Stomach (tissue), 9 donors: ENCODE measurements around the gene CA14. TPM values are rescaled to one million over a fixed set of nuclear protein-coding genes. Genes with fewer than 3 reads are reported as not detected.

ENCODE experiments used
- DNase-seq, 2 donors: peaks; one replicate each; pipeline versions ENCODE4 v3.0.0 to v3.0.0-alpha.2; 2013 to 2019
- H3K27ac ChIP-seq, 5 donors: fragments of 200-600 bp in 4 of 5; sonication (generic) in 4 of 5; one replicate each; pipeline ENCODE4 v1.5.1; 2013 to 2019; ENCODE audit warnings: mild to moderate bottlenecking in 1 of 5, moderate library complexity in 1 of 5
- H3K27me3 ChIP-seq, 3 donors: fragments of 200-600 bp; sonication (generic); one replicate each; pipeline ENCODE4 v1.5.1; 2017 to 2019; ENCODE audit warnings: mixed run types in 1 of 3
- H3K36me3 ChIP-seq, 4 donors: fragments of 200-600 bp; sonication (generic); 1 replicate in 3 of 4; 2 replicates in 1 of 4; pipeline ENCODE4 v1.5.1; 2016 to 2019
- H3K4me1 ChIP-seq, 4 donors: fragments of 200-600 bp; sonication (generic); one replicate each; pipeline ENCODE4 v1.5.1; 2016 to 2019
- H3K4me3 ChIP-seq, 4 donors: fragments of 200-600 bp; sonication (generic) in 3 of 4; one replicate each; pipeline ENCODE4 v1.5.1; 2016 to 2019; ENCODE audit warnings: mild to moderate bottlenecking in 1 of 4
- H3K9me3 ChIP-seq, 4 donors: fragments of 200-600 bp; sonication (generic); one replicate each; pipeline ENCODE4 v1.5.1; 2016 to 2019
- EP300 ChIP-seq: sonication (generic); formaldehyde crosslinking; IDR thresholded peaks from one replicate; pipeline ENCODE4 v1.6.1; 2017; ENCODE audit warnings: antibody characterized with exemption
- POLR2A ChIP-seq, 4 donors: fragments of 450-650 bp; IDR thresholded peaks; one replicate each; pipeline ENCODE4 v1.6.1; 2016; ENCODE audit warnings: antibody characterized with exemption in 4 of 4, control low read depth in 2 of 4, mild to moderate bottlenecking in 1 of 4, moderate library complexity in 1 of 4
- POLR2AphosphoS5 ChIP-seq, 3 donors: sonication (generic); formaldehyde crosslinking; IDR thresholded peaks; one replicate each; pipeline ENCODE4 v1.6.1; 2016; ENCODE audit warnings: antibody characterized with exemption in 3 of 3
- WGBS, 5 donors: extraction: QIAGEN DNeasy Blood & Tissue Kit in 3 of 5; methylation state at CpG; one replicate each; pipeline versions ENCODE4 v1.1.5 to v1.1.7; 2013 to 2018; 5-methylcytosine and 5-hydroxymethylcytosine counted together
- intact Hi-C: fragments of 100-400 bp; cut with DNase I; formaldehyde crosslinking; loops from one replicate; pipeline ENCODE4 v1.15.1; 2023; ENCODE audit warnings: low total_unique reads
- polyA plus RNA-seq, 3 donors: library from polyadenylated mRNA; stranded (reverse); fragments of 200-250 nt; gene quantifications; one replicate each; pipeline ENCODE4 v1.2.3, GENCODE V29; 2013
- total RNA-seq, 5 donors: library from RNA; depleted of rRNA; stranded (reverse); fragments of >200 nt; gene quantifications; one replicate each; pipeline versions ENCODE4 v1.1.0 to v1.2.3, GENCODE V29; 2014 to 2016
- TF ChIP-seq, protein P1 (sequence below), 7 experiments: fragments of 450-650 bp in 4 of 7; fragments of 200-600 bp in 3 of 7; sonication (generic) in 3 of 7; IDR thresholded peaks; one replicate each; pipeline ENCODE4 v1.5.1; 2016 to 2019; ENCODE audit warnings: antibody characterized with exemption in 7 of 7, control low read depth in 2 of 7, mild to moderate bottlenecking in 1 of 7
- donor health status: healthy with polysubstance abuse.
- donor health status: Bipolar disorder and iron deficiency.
- donor health status: healthy.

Gene CA14
- total and polyA plus RNA-seq, 8 donors, result 0.68 to 1.4 (median 1.1) TPM; not detected in 4

DNA sequence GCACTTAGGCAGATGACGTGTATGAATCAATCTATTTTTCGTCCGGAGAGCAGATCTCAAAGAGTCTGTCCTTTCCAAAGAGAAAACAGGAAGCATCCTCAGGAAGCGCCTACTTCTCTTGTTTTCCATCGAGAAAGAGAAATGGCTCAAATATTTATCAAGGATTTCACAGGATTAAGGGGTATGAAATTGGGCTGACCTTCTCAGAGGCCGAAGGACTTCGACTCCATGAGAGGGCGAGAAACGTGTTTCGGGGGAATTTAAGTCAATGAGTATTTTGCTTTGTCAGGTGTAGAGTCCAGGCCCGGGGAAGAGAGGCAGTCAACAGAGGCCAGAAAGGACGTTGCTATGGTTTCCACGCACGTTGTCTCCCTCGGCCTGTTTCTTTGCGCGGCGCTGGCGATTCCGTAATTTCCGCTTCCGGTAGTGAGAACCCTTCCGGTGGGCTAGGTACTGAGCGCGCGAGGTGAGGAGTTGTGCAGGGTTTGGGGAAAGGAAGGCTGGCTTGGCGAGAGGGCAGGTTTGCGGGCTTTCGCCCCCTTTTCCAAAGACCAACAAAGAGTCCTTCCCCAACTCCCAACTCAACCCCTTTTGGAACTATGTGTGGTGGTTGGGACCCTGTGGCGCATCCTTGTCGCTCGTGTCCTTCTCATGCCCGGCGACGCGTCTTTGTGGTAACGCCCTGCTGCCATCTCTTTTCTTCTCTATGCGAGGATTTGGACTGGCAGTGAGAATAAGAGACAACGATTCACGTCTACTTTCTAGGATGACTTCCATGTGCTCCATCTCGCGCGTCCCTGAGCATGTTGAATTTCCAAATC, 36.1 kb downstream of the CA14 start, which contains the start of gene MRPS21:
MRPS21 (plus strand) TSS at position 429 of the 821 bp plus-strand sequence. CDS start 506 bp downstream, outside the sequence.
- TF ChIP-seq POLR2A (IDR thresholded peaks at IDR 0.05) (peak in 2 of 4 donors; percentile 28 to 56), EP300 (peak; percentile 27), POLR2AphosphoS5 (IDR thresholded peaks at IDR 0.05) (peak; percentile 86 to 94 (median 94))
- TF ChIP-seq, protein P1, sequence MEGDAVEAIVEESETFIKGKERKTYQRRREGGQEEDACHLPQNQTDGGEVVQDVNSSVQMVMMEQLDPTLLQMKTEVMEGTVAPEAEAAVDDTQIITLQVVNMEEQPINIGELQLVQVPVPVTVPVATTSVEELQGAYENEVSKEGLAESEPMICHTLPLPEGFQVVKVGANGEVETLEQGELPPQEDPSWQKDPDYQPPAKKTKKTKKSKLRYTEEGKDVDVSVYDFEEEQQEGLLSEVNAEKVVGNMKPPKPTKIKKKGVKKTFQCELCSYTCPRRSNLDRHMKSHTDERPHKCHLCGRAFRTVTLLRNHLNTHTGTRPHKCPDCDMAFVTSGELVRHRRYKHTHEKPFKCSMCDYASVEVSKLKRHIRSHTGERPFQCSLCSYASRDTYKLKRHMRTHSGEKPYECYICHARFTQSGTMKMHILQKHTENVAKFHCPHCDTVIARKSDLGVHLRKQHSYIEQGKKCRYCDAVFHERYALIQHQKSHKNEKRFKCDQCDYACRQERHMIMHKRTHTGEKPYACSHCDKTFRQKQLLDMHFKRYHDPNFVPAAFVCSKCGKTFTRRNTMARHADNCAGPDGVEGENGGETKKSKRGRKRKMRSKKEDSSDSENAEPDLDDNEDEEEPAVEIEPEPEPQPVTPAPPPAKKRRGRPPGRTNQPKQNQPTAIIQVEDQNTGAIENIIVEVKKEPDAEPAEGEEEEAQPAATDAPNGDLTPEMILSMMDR (IDR thresholded peaks at IDR 0.05), result no peak
- Histone ChIP-seq H3K4me3 (peak within 1 kb of the TSS; percentile 66 to 83 (median 70)), H3K4me1 (peaks cover 13 to 26% (median 24%) of the 10 kb centered on the region in 4 donors), H3K36me3 (peaks cover 19 to 39% (median 35%) of the 10 kb centered on the region in 4 donors), H3K27ac (peak within 1 kb of the TSS; percentile 55 to 86 (median 83)), H3K27me3 (no peaks in the 10 kb centered on the region), H3K9me3 (no peaks in the 10 kb centered on the region)
- DNase-seq, result peak; percentile 86 to 98
- WGBS, 5 donors, result 5 to 9% (median 5%) methylated on average over 42 to 43 of the region's 43 CpGs
- intact Hi-C loops, result no loop called here

DNA sequence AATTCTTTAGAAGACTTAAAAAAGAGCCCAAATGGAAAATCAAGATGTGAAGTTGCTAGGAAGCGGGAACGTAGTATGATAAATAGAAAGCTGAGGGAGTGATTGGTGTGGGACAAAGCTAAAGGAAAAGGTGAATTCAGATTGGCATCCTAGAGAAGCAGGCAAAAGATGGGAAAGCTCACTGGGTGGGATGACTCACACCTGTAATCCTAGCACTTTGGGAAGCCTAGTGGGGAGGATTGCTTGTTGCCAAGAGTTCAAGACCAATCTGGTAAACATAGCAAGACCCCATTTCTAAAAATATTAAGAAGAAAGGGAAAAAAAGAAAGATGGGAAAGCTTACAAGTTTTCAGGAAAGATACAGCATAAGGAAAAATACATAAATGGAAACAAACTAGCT, 37.9 kb downstream of the CA14 start:
- H3K36me3 ChIP-seq, result peaks cover 19 to 58% (median 53%) of the 10 kb centered on the region in 4 donors
- intact Hi-C loops, result no loop called here
- no peak for DNase-seq
- H3K27me3 ChIP-seq, result no peaks in the 10 kb centered on the region
- H3K27ac ChIP-seq, result no peak overlapping the region
- 96 to 100% (median 100%) methylated on average over 2 of the region's 2 CpGs for WGBS, 5 donors
- no peak overlapping the region for H3K4me3 ChIP-seq
- peaks cover 13 to 26% (median 24%) of the 10 kb centered on the region in 4 donors for H3K4me1 ChIP-seq
- TF ChIP-seq POLR2AphosphoS5 (IDR thresholded peaks at IDR 0.05), result no peak
- TF ChIP-seq, protein P1 (IDR thresholded peaks at IDR 0.05), result no peak
- H3K9me3 ChIP-seq, result no peaks in the 10 kb centered on the region

DNA sequence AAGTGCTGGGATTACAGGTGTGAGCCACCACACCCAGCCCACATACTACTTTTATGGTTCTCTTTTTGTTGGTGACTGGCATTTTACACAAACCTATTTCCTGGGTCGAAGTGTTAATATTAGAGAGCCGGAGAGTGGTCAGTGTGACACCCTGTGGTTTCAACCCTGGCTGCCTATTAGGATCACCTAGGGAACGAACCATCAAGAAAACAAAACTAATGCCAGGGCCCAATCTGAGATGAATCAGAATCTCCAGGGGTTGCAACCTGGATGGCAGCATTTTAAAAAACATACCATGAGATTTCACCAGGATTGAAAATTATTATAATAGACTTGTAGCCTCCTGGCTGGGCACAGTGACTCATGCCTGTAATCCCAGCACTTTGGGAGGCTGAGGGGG, 42.1 kb downstream of the CA14 start:
- no peak overlapping the region for H3K27ac ChIP-seq
- 96 to 100% (median 99%) methylated on average over 3 of the region's 3 CpGs for WGBS, 5 donors
- H3K9me3 ChIP-seq, result no peaks in the 10 kb centered on the region
- H3K27me3 ChIP-seq, result no peaks in the 10 kb centered on the region
- intact Hi-C loops, result no loop called here
- H3K4me3 ChIP-seq, result no peak overlapping the region
- peaks cover 36 to 97% (median 90%) of the 10 kb centered on the region in 4 donors for H3K36me3 ChIP-seq
- TF ChIP-seq EP300, result no peak
- TF ChIP-seq, protein P1 (IDR thresholded peaks at IDR 0.05), result no peak
- TF ChIP-seq POLR2A (IDR thresholded peaks at IDR 0.05), result no peak
- no peak for TF ChIP-seq POLR2AphosphoS5 (IDR thresholded peaks at IDR 0.05)
- H3K4me1 ChIP-seq, result peaks cover 2 to 21% (median 8%) of the 10 kb centered on the region in 4 donors
- DNase-seq, result no peak

DNA sequence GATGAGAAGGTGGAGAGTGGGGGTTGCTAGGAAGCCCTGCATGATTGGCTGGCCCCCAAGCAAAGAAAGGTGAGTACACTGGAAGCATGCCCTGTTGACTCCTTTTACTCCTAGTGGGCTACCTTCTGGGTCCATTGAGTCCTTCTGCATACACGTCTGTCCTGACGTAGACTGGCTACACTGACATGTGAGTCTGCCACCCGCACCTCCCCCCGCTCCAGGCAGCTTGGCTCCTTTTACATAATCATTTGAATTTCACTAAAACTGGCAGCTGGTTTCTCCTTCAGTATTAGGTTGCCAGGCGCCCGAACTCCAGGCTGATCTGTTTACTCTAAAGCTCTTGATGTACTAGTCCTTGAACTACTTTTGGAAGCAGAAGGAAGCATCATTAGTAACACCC, 44.8 kb downstream of the CA14 start:
- no peak for TF ChIP-seq EP300
- peak in 1 of 3 donors; percentile 12 for TF ChIP-seq POLR2AphosphoS5 (IDR thresholded peaks at IDR 0.05)
- DNase-seq, result no peak
- peaks cover 22 to 98% (median 93%) of the 10 kb centered on the region in 4 donors for H3K36me3 ChIP-seq

More for the DNA sequence above, 44.8 kb downstream of the CA14 start:
- 83 to 92% (median 87%) methylated on average over 6 of the region's 6 CpGs for WGBS, 5 donors
- intact Hi-C loops, result no loop called here
- H3K27ac ChIP-seq, result peak overlapping the region in 1 of 5 donors; percentile 5
- H3K9me3 ChIP-seq, result no peaks in the 10 kb centered on the region
- peaks cover 0 to 11% (median 0%) of the 10 kb centered on the region in 4 donors for H3K4me1 ChIP-seq
- H3K4me3 ChIP-seq, result no peak overlapping the region
- no peaks in the 10 kb centered on the region for H3K27me3 ChIP-seq
